Measurements from ENCODE around the gene SPINK4.

- TF ChIP-seq CTCF (conservative IDR thresholded peaks at IDR 0.05 in 1 of 2, IDR thresholded peaks at IDR 0.05 in 1 of 2; ENCODE audit: extremely low read depth in 1 of 2, insufficient read depth in 1 of 2, low read depth in 1 of 2, low read length in 2 of 2) (no peak), EZH2 (IDR thresholded peaks at IDR 0.05; ENCODE audit: borderline replicate concordance, low read length) (no peak)
Measured at GRCh38 chr9:33288235-33288634, 48.3 kb downstream of the SPINK4 start.
